Osteocyte (in vitro differentiated cells): ENCODE data around the gene WDR73. TPM values are rescaled to one million over a fixed set of nuclear protein-coding genes. Genes with fewer than 3 reads are reported as not detected.

ENCODE experiments used
- DNase-seq: peaks from one replicate; pipeline ENCODE4 v3.0.0; 2021; ENCODE audit warnings: mixed read lengths; ENCODE audit not compliant: unreplicated experiment; ENCODE audit errors: extremely low spot score
- H3K27ac Mint-ChIP-seq: one replicate; pipeline ENCODE4 v1.8.0; 2021; ENCODE audit warnings: mild to moderate bottlenecking, mixed read lengths; ENCODE audit not compliant: unreplicated experiment
- H3K27me3 Mint-ChIP-seq: one replicate; pipeline ENCODE4 v1.8.0; 2021; ENCODE audit warnings: mixed read lengths; ENCODE audit not compliant: unreplicated experiment
- H3K36me3 Mint-ChIP-seq: one replicate; pipeline ENCODE4 v1.8.0; 2021; ENCODE audit warnings: mixed read lengths; ENCODE audit not compliant: unreplicated experiment
- H3K4me1 Mint-ChIP-seq: one replicate; pipeline ENCODE4 v1.8.0; 2021; ENCODE audit warnings: mixed read lengths; ENCODE audit not compliant: unreplicated experiment
- H3K4me3 Mint-ChIP-seq: one replicate; pipeline ENCODE4 v1.8.0; 2021; ENCODE audit warnings: mild to moderate bottlenecking, moderate library complexity, mixed read lengths; ENCODE audit not compliant: unreplicated experiment
- H3K9me3 Mint-ChIP-seq: one replicate; pipeline ENCODE4 v1.8.0; 2021; ENCODE audit warnings: mixed read lengths; ENCODE audit not compliant: unreplicated experiment
- CTCF ChIP-seq: fragments of 200-600 bp; sonication (generic); IDR thresholded peaks from 2 replicates; pipeline ENCODE4 v1.5.0; 2021; ENCODE audit warnings: antibody characterized with exemption, mild to moderate bottlenecking, moderate library complexity
- total RNA-seq: library from RNA; stranded (reverse); gene quantifications from 2 replicates; pipeline ENCODE4 v1.2.1, GENCODE V29; 2021

WDR73 gene
- total RNA-seq, 1 donor from 2014 or later, result 22.2 TPM

- Mint-ChIP-seq H3K4me1 (peaks cover 7% of the 10 kb centered on the region), H3K27me3 (no peaks in the 10 kb centered on the region), H3K4me3 (no peak overlapping the region), H3K36me3 (peaks cover 36% of the 10 kb centered on the region), H3K9me3 (no peaks in the 10 kb centered on the region), H3K27ac (peak overlapping the region; percentile 87)
- DNase-seq, result no peak
- TF ChIP-seq CTCF, result no peak
These were observed 31.2 kb upstream of the WDR73 start for GRCh38 chr15:84685304-84685703.

- no peak overlapping the region for H3K27ac Mint-ChIP-seq
- H3K9me3 Mint-ChIP-seq, result no peaks in the 10 kb centered on the region
- H3K27me3 Mint-ChIP-seq, result no peaks in the 10 kb centered on the region
- H3K4me1 Mint-ChIP-seq, result peaks cover 7% of the 10 kb centered on the region
- no peak for DNase-seq
- H3K4me3 Mint-ChIP-seq, result no peak overlapping the region
- H3K36me3 Mint-ChIP-seq, result peaks cover 37% of the 10 kb centered on the region
- no peak for TF ChIP-seq CTCF
These were observed 30.0 kb upstream of the WDR73 start for GRCh38 chr15:84684092-84684491.

- TF ChIP-seq CTCF, result no peak
- DNase-seq, result no peak
- no peaks in the 10 kb centered on the region for H3K27me3 Mint-ChIP-seq
- no peaks in the 10 kb centered on the region for H3K9me3 Mint-ChIP-seq
- H3K27ac Mint-ChIP-seq, result peak overlapping the region; percentile 53
- H3K4me3 Mint-ChIP-seq, result no peak overlapping the region
- H3K36me3 Mint-ChIP-seq, result peaks cover 33% of the 10 kb centered on the region
- peaks cover 7% of the 10 kb centered on the region for H3K4me1 Mint-ChIP-seq
These were observed 27.7 kb upstream of the WDR73 start for GRCh38 chr15:84681831-84682230.

- peak overlapping the region; percentile 65 for H3K27ac Mint-ChIP-seq
- no peaks in the 10 kb centered on the region for H3K27me3 Mint-ChIP-seq
- no peak for DNase-seq
- H3K4me3 Mint-ChIP-seq, result no peak overlapping the region
- H3K9me3 Mint-ChIP-seq, result no peaks in the 10 kb centered on the region
- H3K36me3 Mint-ChIP-seq, result peaks cover 35% of the 10 kb centered on the region
- peaks cover 19% of the 10 kb centered on the region for H3K4me1 Mint-ChIP-seq
- TF ChIP-seq CTCF, result no peak
These were observed 17.1 kb upstream of the WDR73 start for GRCh38 chr15:84671211-84671610.

- DNase-seq, result peak; percentile 7
- Mint-ChIP-seq H3K27me3 (no peaks in the 10 kb centered on the region), H3K27ac (peak overlapping the region; percentile 9), H3K4me3 (no peak overlapping the region), H3K4me1 (peaks cover 19% of the 10 kb centered on the region), H3K9me3 (no peaks in the 10 kb centered on the region), H3K36me3 (peaks cover 43% of the 10 kb centered on the region)
- TF ChIP-seq CTCF, result no peak
These were observed 15.6 kb upstream of the WDR73 start for GRCh38 chr15:84669726-84670125.
